B cell (primary cell): Measurements from ENCODE around the gene TUT1. TPM values are rescaled to one million over a fixed set of nuclear protein-coding genes. Genes with fewer than 3 reads are reported as not detected.
A peak's percentile ranks its signal among the peaks of the same experiment; 100 is the strongest.

Experiments used
- ATAC-seq: fragments of 200-7000 bp; cut with Tn5 transposase; one replicate; pipeline ENCODE4 v1.10.0; 2021; ENCODE audit warnings: low read depth, mild to moderate bottlenecking, moderate number of reproducible peaks, moderate library complexity
- CTCF ChIA-PET: fragments of 350-600 bp; sonication (Branson Sonifier 250); formaldehyde crosslinking; loops from one replicate; lab custom pipeline; 2021; ENCODE audit warnings: antibody characterized with exemption, inconsistent platforms; lab: Charles Lee
- POLR2A ChIA-PET: fragments of 350-600 bp; sonication (Branson Sonifier 250); formaldehyde crosslinking; loops from one replicate; lab custom pipeline; 2021; ENCODE audit warnings: antibody characterized with exemption; lab: Charles Lee
- DNase-seq: peaks from one replicate; pipeline ENCODE4 v3.0.0; 2013
- H2AFZ ChIP-seq: 2 replicates; pipeline ENCODE4 v1.6.1; 2012; ENCODE audit warnings: mild to moderate bottlenecking, low read depth, low read length; ENCODE audit not compliant: insufficient read depth, poor library complexity, severe bottlenecking
- H3K27ac ChIP-seq, 2 donors: 1 replicate in 1 of 2; 2 replicates in 1 of 2; pipeline ENCODE4 v1.5.1; 2012 to 2013; ENCODE audit warnings: low read length in 2 of 2, mild to moderate bottlenecking in 2 of 2, moderate library complexity in 1 of 2
- H3K27me3 ChIP-seq, 4 experiments: fragments of 200-600 bp in 1 of 4; sonication (generic) in 1 of 4; replicated peaks in 1 of 4; 1 replicate in 2 of 4; 2 replicates in 2 of 4; pipeline versions ENCODE4 v1.6.1 to v1.7.0; 2013 to 2016; ENCODE audit warnings: low read length in 3 of 4, mild to moderate bottlenecking in 2 of 4, mixed read lengths in 1 of 4, moderate library complexity in 1 of 4; ENCODE audit not compliant: insufficient read depth in 4 of 4, control insufficient read depth in 3 of 4; ENCODE audit errors: control extremely low read depth in 1 of 4
- H3K36me3 ChIP-seq, 2 experiments: replicated peaks in 1 of 2; 1 replicate in 1 of 2; 2 replicates in 1 of 2; pipeline versions ENCODE4 v1.6.1 to v1.7.1; 2013; ENCODE audit warnings: low read length in 1 of 2; ENCODE audit not compliant: insufficient read depth in 2 of 2, control insufficient read depth in 1 of 2; ENCODE audit errors: control extremely low read depth in 1 of 2, extremely low read depth in 1 of 2
- H3K4me1 ChIP-seq, 2 donors: fragments of 200-600 bp in 1 of 2; sonication (generic) in 1 of 2; 1 replicate in 1 of 2; 2 replicates in 1 of 2; pipeline versions ENCODE4 v1.5.1 to v1.6.1; 2013 to 2017; ENCODE audit warnings: low read length in 2 of 2; ENCODE audit not compliant: control insufficient read depth in 2 of 2, insufficient read depth in 2 of 2
- H3K4me2 ChIP-seq: replicated peaks from 2 replicates; pipeline ENCODE3; 2012; ENCODE audit warnings: mild to moderate bottlenecking, low read depth, low read length; ENCODE audit not compliant: poor library complexity, severe bottlenecking
- H3K4me3 ChIP-seq, 5 experiments: fragments of 200-600 bp in 1 of 5; sonication (generic) in 1 of 5; 1 replicate in 3 of 5; 2 replicates in 2 of 5; pipeline versions ENCODE4 v1.5.1 to v1.7.0; 2011 to 2016; ENCODE audit warnings: low read length in 4 of 5, mild to moderate bottlenecking in 4 of 5, low read depth in 2 of 5, control low read depth in 1 of 5, moderate library complexity in 1 of 5; ENCODE audit not compliant: insufficient read depth in 1 of 5; ENCODE audit errors: control extremely low read depth in 1 of 5, extremely low read depth in 1 of 5
- H3K79me2 ChIP-seq: fragments of 200-600 bp; sonication (generic); one replicate; pipeline ENCODE4 v1.6.0; 2016; ENCODE audit warnings: low read length; ENCODE audit not compliant: control insufficient read depth, insufficient read depth
- H3K9ac ChIP-seq: fragments of 200-600 bp; sonication (generic); 2 replicates; pipeline ENCODE4 v1.6.1; 2017; ENCODE audit warnings: mild to moderate bottlenecking, low read length, moderate library complexity
- H3K9me3 ChIP-seq, 3 donors: one replicate each; pipeline versions ENCODE4 v1.6.1 to v1.7.1; 2013; ENCODE audit warnings: low read length in 2 of 3; ENCODE audit not compliant: control insufficient read depth in 2 of 3, insufficient read depth in 1 of 3; ENCODE audit errors: control extremely low read depth in 1 of 3
- H4K20me1 ChIP-seq: 2 replicates; pipeline ENCODE4 v1.6.0; 2012; ENCODE audit warnings: mild to moderate bottlenecking, low read length; ENCODE audit not compliant: insufficient read depth, control insufficient read depth, poor library complexity, severe bottlenecking
- H3K27ac Mint-ChIP-seq: one replicate; pipeline ENCODE4 v1.8.0; 2021; ENCODE audit warnings: mixed read lengths
- H3K27me3 Mint-ChIP-seq: one replicate; pipeline ENCODE4 v1.8.0; 2021; ENCODE audit warnings: mixed read lengths
- H3K4me1 Mint-ChIP-seq: one replicate; pipeline ENCODE4 v1.8.0; 2021; ENCODE audit warnings: mixed read lengths
- H3K4me3 Mint-ChIP-seq: one replicate; pipeline ENCODE4 v1.8.0; 2021; ENCODE audit warnings: mixed read lengths
- H3K9me3 Mint-ChIP-seq: one replicate; pipeline ENCODE4 v1.8.0; 2022; ENCODE audit warnings: mixed read lengths; ENCODE audit not compliant: insufficient read depth
- EZH2 ChIP-seq: IDR thresholded peaks from 2 replicates; pipeline ENCODE4 v1.6.1; 2012; ENCODE audit warnings: borderline replicate concordance, low read depth, mild to moderate bottlenecking, moderate library complexity, low read length; ENCODE audit not compliant: insufficient read depth, poor library complexity, severe bottlenecking
- WGBS: methylation state at CpG from one replicate; pipeline ENCODE4 v1.1.5; 2013; ENCODE audit warnings: missing lambda C conversion rate; ENCODE audit not compliant: insufficient coverage; 5-methylcytosine and 5-hydroxymethylcytosine counted together
- intact Hi-C: fragments of 100-400 bp; cut with micrococcal nuclease; formaldehyde crosslinking; loops from one replicate; pipeline ENCODE4 v1.10.0; 2022
- polyA minus RNA-seq: library from RNA; depleted of rRNA, polyadenylated mRNA; stranded (reverse); fragments of >200 nt; gene quantifications from 2 replicates; pipeline ENCODE4 v1.2.3, GENCODE V29; 2012
- polyA plus RNA-seq: library from polyadenylated mRNA; depleted of rRNA; stranded (reverse); fragments of >200 nt; gene quantifications from 2 replicates; pipeline ENCODE4 v1.2.3, GENCODE V29; 2012
- total RNA-seq, 2 donors: library from RNA; stranded (reverse); fragments of 120-200 nt in 1 of 2; gene quantifications; 1 replicate in 1 of 2; 2 replicates in 1 of 2; pipeline versions ENCODE4 v1.2.3 to v1.2.4, GENCODE V29; 2013 to 2022
- TF ChIP-seq, protein P1 (sequence below): fragments of 200-600 bp; IDR thresholded peaks from one replicate; pipeline ENCODE4 v1.8.0; 2022; ENCODE audit warnings: antibody characterized with exemption, mild to moderate bottlenecking

The TUT1 gene, protein sequence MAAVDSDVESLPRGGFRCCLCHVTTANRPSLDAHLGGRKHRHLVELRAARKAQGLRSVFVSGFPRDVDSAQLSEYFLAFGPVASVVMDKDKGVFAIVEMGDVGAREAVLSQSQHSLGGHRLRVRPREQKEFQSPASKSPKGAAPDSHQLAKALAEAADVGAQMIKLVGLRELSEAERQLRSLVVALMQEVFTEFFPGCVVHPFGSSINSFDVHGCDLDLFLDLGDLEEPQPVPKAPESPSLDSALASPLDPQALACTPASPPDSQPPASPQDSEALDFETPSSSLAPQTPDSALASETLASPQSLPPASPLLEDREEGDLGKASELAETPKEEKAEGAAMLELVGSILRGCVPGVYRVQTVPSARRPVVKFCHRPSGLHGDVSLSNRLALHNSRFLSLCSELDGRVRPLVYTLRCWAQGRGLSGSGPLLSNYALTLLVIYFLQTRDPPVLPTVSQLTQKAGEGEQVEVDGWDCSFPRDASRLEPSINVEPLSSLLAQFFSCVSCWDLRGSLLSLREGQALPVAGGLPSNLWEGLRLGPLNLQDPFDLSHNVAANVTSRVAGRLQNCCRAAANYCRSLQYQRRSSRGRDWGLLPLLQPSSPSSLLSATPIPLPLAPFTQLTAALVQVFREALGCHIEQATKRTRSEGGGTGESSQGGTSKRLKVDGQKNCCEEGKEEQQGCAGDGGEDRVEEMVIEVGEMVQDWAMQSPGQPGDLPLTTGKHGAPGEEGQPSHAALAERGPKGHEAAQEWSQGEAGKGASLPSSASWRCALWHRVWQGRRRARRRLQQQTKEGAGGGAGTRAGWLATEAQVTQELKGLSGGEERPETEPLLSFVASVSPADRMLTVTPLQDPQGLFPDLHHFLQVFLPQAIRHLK
- total RNA-seq (33.8 and 47.7 TPM in 2 replicates), polyA plus RNA-seq (31.1 and 31.6 TPM in 2 replicates), polyA minus RNA-seq (9.5 and 11.1 TPM in 2 replicates)
- 13.0 TPM for total RNA-seq (2013)

DNA sequence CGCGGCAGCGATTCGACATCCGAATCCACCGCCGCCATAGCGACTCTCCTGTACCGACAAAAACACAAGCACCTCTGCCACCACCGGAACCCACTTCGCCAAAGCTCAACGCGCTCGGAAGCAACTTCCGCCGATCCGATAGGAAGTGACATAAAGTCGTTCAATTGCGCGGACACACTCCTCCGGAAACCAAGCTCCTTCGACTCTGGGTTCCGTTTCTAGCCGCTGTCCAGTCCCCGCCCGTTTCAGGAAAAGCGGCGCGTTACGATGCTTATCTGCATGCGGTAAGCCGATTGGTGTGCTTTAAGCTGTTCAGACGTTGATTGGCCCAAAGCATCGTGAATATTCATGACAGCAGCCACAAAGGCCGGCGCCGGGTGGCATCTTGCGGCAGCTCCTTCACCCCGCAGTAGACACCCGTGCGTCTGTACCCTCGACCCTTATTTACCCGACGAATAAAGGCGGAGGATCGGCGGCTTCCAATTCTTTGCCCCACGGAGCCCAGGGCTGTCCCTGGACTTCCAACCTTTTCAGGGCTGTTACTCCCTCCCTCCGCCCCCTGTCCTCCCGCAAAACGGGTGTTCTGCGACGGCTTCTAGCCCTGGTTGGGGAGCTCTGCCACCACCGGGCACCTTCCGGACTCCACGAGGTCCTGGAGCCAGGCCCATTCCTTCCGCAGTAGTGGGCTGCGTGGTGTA is at the start of gene TUT1:
TSS of gene TUT1 (minus strand) at position 76 of the 698 bp plus-strand sequence. CDS start at position 38, 38 bp downstream.
- Histone ChIP-seq H3K4me2 (peak within 1 kb of the TSS; percentile 86), H3K36me3 (peaks cover 0 to 45% of the 10 kb centered on the region in 2 experiments), H2AFZ (peak within 1 kb of the TSS; percentile 78), H3K9ac (peak within 1 kb of the TSS; percentile 79), H3K27me3 (no peaks in the 10 kb centered on the region), H3K4me3 (peak within 1 kb of the TSS; percentile 85 to 97 (median 93)), H4K20me1 (no peaks in the 10 kb centered on the region), H3K27ac (peak within 1 kb of the TSS; percentile 90), H3K79me2 (peaks cover 41% of the 10 kb centered on the region), H3K4me1 (peaks cover 23 to 34% of the 10 kb centered on the region in 2 donors), H3K9me3 (no peaks in the 10 kb centered on the region)
- ChIA-PET CTCF (interaction anchor here (0.6 to 5.1 kb wide), 41 partner anchors 10 to 289 kb away, joined by 3 to 47 read pairs (median 5); partner anchors contain the start of genes AHNAK, B3GAT3, C11orf98 and CSKMT), POLR2A (interaction anchor here (0.5 to 3.2 kb wide), 41 partner anchors 8 to 1037 kb away, joined by 3 to 63 read pairs (median 7); partner anchors contain the start of genes AHNAK, B3GAT3, BSCL2 and C11orf98)
- H3K4me3 Mint-ChIP-seq, result peak within 1 kb of the TSS; percentile 91
- TF ChIP-seq, protein P1, sequence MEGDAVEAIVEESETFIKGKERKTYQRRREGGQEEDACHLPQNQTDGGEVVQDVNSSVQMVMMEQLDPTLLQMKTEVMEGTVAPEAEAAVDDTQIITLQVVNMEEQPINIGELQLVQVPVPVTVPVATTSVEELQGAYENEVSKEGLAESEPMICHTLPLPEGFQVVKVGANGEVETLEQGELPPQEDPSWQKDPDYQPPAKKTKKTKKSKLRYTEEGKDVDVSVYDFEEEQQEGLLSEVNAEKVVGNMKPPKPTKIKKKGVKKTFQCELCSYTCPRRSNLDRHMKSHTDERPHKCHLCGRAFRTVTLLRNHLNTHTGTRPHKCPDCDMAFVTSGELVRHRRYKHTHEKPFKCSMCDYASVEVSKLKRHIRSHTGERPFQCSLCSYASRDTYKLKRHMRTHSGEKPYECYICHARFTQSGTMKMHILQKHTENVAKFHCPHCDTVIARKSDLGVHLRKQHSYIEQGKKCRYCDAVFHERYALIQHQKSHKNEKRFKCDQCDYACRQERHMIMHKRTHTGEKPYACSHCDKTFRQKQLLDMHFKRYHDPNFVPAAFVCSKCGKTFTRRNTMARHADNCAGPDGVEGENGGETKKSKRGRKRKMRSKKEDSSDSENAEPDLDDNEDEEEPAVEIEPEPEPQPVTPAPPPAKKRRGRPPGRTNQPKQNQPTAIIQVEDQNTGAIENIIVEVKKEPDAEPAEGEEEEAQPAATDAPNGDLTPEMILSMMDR, result no peak
- no peak for TF ChIP-seq EZH2
- H3K9me3 Mint-ChIP-seq, result no peaks in the 10 kb centered on the region
- DNase-seq (peak; percentile 99), ATAC-seq (peak; percentile 89)
- peak within 1 kb of the TSS; percentile 96 for H3K27ac Mint-ChIP-seq
- H3K27me3 Mint-ChIP-seq, result no peaks in the 10 kb centered on the region
- H3K4me1 Mint-ChIP-seq, result peaks cover 43% of the 10 kb centered on the region
- intact Hi-C loops, result loop anchor here (1.0 to 5.0 kb wide), 14 partner anchors 8 to 291 kb away; partner anchors contain the start of genes BSCL2, C11orf98, CSKMT and EML3
- WGBS, result under 1% methylated on average over 58 of the region's 58 CpGs
